DMS 273 treated with DMSO at 0.1 percent for 48 hours (cell line): Measurements from ENCODE around the gene GCNT2.
"Not testable (repeated sequence)": the region's sequence is repeated elsewhere in the genome, so short reads cannot be mapped to it uniquely, and the experiment has no call there.

Source experiments
- DNase-seq: peaks from one replicate; lab custom pipeline; 2025; lab: John Stamatoyannopoulos, UW

Gene GCNT2

GRCh38 chr6:10662207-10662606 is 141.1 kb downstream of the GCNT2 start:
- no peak for DNase-seq

DNA sequence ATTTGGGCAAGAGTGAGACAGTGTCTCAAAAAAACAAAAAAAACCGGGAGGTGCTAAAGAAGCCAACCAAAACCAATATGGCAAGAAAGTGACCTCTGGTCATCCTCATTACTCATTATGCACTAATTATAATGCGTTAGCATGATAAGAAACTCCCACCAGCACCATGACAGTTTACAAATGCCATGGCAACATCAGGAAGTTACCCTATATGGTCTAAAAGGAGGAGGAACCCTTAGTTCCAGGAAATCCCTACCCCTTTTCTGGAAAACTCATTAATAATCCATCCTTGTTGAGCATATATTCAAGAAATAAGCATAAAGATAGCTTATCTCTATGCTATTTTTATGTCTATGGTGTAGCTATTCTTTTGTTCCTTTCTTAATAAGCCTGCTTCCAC is 141.6 kb downstream of the GCNT2 start:
- no peak for DNase-seq

DNA sequence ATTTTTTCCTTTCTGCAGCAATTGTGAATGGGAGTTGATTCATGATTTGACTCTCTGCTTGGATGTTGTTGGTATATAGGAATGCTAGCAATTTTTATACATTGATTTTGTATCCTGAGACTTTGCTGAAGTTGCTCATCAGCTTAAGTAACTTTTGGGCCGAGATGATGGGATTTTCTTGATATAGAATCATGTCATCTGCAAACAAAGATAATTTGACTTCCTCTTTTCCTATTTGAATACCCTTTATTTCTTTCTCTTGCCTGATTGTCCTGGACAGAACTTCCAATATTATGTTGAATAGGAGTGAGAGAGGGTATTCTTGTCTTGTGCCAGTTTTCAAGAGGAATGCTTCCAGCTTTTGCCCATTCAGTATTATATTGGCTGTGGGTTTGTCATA is 144.4 kb downstream of the GCNT2 start:
- not testable (repeated sequence) for DNase-seq

DNA sequence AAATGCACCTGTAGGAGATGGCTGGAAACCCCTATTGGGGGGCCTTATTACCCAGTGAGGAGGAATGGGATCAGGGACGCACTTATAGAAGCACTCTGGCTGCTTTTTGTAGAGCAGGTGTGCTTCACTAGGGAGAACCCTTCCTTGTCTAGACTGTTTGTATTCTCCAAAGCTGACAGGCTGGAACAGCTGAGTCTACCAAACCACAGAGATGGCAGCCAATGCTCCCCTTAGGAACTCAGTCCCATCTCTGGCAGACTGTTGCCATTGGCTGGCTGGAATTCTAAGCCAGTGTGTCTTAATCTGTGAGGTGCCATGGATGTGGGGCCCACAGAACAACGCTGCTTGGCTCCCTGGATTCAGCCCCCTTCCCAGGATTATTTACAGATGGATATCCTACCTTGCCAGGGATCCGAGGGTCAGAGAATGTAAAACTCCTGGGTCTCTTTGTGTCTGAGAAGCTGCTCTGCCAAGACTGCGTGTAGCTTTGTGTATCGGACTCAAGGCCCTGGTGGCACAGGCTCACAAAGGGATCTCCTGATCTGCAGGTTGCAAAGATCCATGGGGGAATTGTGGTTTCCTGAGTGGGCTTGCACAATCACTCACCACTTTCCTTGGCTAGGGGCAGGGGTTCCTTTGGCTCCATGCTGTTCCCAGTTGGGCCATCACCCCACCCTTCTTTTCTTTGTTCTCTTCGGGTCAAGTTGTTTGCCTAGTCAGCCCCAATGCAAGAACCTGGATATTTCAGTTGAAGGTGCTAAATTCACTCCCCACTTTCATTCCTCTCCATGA is 147.2 kb downstream of the GCNT2 start:
- DNase-seq = no peak

DNA sequence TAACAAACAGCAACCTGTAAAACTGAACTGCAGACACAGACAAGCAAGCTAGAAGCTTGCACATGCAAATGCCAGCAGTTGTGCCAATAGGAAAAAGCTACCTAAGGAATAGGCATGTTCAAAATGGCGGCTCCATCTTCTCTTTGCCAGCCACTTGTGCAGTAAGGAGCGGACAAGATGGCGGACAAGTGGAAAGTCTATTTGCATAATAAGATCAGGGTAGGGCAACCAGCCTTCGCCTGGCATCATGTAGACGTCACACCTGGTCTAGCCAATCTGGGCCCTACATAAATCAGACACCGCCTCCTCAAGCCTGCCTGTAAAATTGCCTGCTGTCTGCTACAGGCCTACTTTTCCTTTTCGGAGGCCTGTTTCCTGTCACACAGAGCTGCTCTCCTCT is 155.3 kb downstream of the GCNT2 start:
- no peak for DNase-seq

DNA sequence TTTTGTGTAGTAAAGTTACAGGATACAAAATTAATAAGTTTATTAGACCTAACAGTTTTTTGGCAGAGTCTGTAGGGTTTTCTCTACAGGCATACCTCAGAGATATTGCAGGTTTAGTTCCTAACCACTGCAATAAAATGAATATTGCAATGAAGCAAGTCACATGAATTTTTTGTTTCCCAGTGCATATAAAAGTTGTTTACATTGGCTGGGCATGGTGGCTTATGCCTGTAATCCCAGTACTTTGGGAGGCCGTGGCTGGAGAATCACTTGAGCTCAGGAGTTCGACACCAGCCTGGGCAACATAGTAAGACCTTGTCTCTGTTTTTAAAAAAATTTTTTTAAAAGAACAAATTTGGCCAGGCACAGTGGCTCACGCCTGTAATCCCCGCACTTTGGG is 157.3 kb downstream of the GCNT2 start:
- no peak for DNase-seq
